ENCODE results near the gene RPL37. TPM values are rescaled to one million over a fixed set of nuclear protein-coding genes. Genes with fewer than 3 reads are reported as not detected.
A peak's percentile ranks its signal among the peaks of the same experiment; 100 is the strongest.

Gene RPL37
- total and polyA plus RNA-seq, 4 experiments from 2014 or later: 1,217 to 2,448 (median 2,380) TPM

GRCh38 chr5:40834391-40834848 is 602 bp downstream of the RPL37 start:
- Histone ChIP-seq H3K27me3 (ENCODE audit: insufficient read depth, low read length) (no peaks in the 10 kb centered on the region), H3K4me1 (ENCODE audit: insufficient read depth, low read length) (peaks cover 41% of the 10 kb centered on the region), H3K36me3 (ENCODE audit: insufficient read depth, low read length) (peaks cover 44% of the 10 kb centered on the region), H3K9me3 (ENCODE audit: control insufficient read depth in 1 of 2, low read length in 2 of 2) (no peaks in the 10 kb centered on the region), H3K4me3 (ENCODE audit: low read length in 2 of 2) (peak overlapping the region; percentile 71 to 99), H3K27ac (ENCODE audit: low read depth, low read length) (peak overlapping the region; percentile 92)
- peak; percentile 73 to 84 (median 82) for DNase-seq
- Mint-ChIP-seq H3K4me3 (peak overlapping the region; percentile 97 to 100 (median 98)), H3K36me3 (peaks cover 41 to 58% of the 10 kb centered on the region in 2 donors), H3K27me3 (no peaks in the 10 kb centered on the region), H3K4me1 (peaks cover 21 to 75% (median 49%) of the 10 kb centered on the region in 4 donors), H3K9me3 (peaks cover 0 to 3% (median 0%) of the 10 kb centered on the region in 8 donors), H3K27ac (peak overlapping the region; percentile 94 to 100 (median 99))
- ChIA-PET CTCF (ENCODE audit: partially characterized antibody) (interaction anchor here (1.2 to 1.5 kb wide), 2 partner anchors 26 to 79 kb away, joined by 3 read pairs; partner anchors contain the start of gene TTC33), POLR2A (ENCODE audit: partially characterized antibody) (interaction anchor here (0.6 to 3.7 kb wide), 10 partner anchors 9 to 1070 kb away, joined by 3 to 30 read pairs (median 4); partner anchors contain the start of genes PRKAA1, RIMOC1 and TTC33)
- intact Hi-C loops (cut with micrococcal nuclease): no loop called here

GRCh38 chr5:40833712-40834229 is 1.3 kb downstream of the RPL37 start:
- no peaks in the 10 kb centered on the region for H3K27me3 Mint-ChIP-seq
- H3K36me3 Mint-ChIP-seq: peaks cover 47 to 64% of the 10 kb centered on the region in 2 donors
- no peak for DNase-seq
- Histone ChIP-seq H3K27ac (ENCODE audit: low read depth, low read length) (peak overlapping the region; percentile 92), H3K36me3 (ENCODE audit: insufficient read depth, low read length) (peaks cover 50% of the 10 kb centered on the region), H3K4me3 (ENCODE audit: low read length in 2 of 2) (peak overlapping the region; percentile 71 to 99), H3K27me3 (ENCODE audit: insufficient read depth, low read length) (no peaks in the 10 kb centered on the region), H3K4me1 (ENCODE audit: insufficient read depth, low read length) (peaks cover 41% of the 10 kb centered on the region), H3K9me3 (ENCODE audit: control insufficient read depth in 1 of 2, low read length in 2 of 2) (no peaks in the 10 kb centered on the region)
- POLR2A ChIA-PET (ENCODE audit: partially characterized antibody): interaction anchor here (0.6 to 3.7 kb wide), 5 partner anchors 11 to 325 kb away, joined by 3 to 30 read pairs (median 3); partner anchors contain the start of genes PRKAA1 and TTC33
- peak overlapping the region; percentile 94 to 100 (median 99) for H3K27ac Mint-ChIP-seq
- peaks cover 24 to 81% (median 54%) of the 10 kb centered on the region in 4 donors for H3K4me1 Mint-ChIP-seq
- peak overlapping the region; percentile 97 to 100 (median 98) for H3K4me3 Mint-ChIP-seq
- intact Hi-C loops (cut with micrococcal nuclease): no loop called here
- CTCF ChIA-PET (ENCODE audit: partially characterized antibody): interaction anchor here (1.5 to 1.7 kb wide), 2 partner anchors 10 to 78 kb away, joined by 3 to 8 read pairs; partner anchors contain the start of gene TTC33
- peaks cover 0 to 3% (median 0%) of the 10 kb centered on the region in 8 donors for H3K9me3 Mint-ChIP-seq

GRCh38 chr5:40832345-40832744 is 2.7 kb downstream of the RPL37 start:
- Histone ChIP-seq H3K4me3 (ENCODE audit: low read length in 2 of 2) (no peak overlapping the region), H3K27me3 (ENCODE audit: insufficient read depth, low read length) (no peaks in the 10 kb centered on the region), H3K4me1 (ENCODE audit: insufficient read depth, low read length) (peaks cover 35% of the 10 kb centered on the region), H3K27ac (ENCODE audit: low read depth, low read length) (peak overlapping the region; percentile 92), H3K9me3 (ENCODE audit: control insufficient read depth in 1 of 2, low read length in 2 of 2) (no peaks in the 10 kb centered on the region), H3K36me3 (ENCODE audit: insufficient read depth, low read length) (peaks cover 64% of the 10 kb centered on the region)
- Mint-ChIP-seq H3K36me3 (peaks cover 61 to 79% of the 10 kb centered on the region in 2 donors), H3K27ac (peak overlapping the region; percentile 15 to 100 (median 96)), H3K4me1 (peaks cover 23 to 74% (median 52%) of the 10 kb centered on the region in 4 donors), H3K9me3 (peaks cover 0 to 3% (median 0%) of the 10 kb centered on the region in 8 donors), H3K4me3 (peak overlapping the region in 6 of 8 donors; percentile 3 to 100 (median 66)), H3K27me3 (no peaks in the 10 kb centered on the region)
- no peak for DNase-seq
- CTCF ChIA-PET (ENCODE audit: partially characterized antibody): interaction anchor here (0.9 to 1.7 kb wide), 4 partner anchors 9 to 33 kb away, joined by 3 to 8 read pairs (median 3); partner anchors contain the start of gene CARD6
- POLR2A ChIA-PET (ENCODE audit: partially characterized antibody): interaction anchor here (0.9 to 2.1 kb wide), 7 partner anchors 9 to 76 kb away, joined by 3 to 11 read pairs (median 3); partner anchors contain the start of genes CARD6 and TTC33
- intact Hi-C loops (cut with micrococcal nuclease): no loop called here

- peak overlapping the region in 1 of 8 donors; percentile 97 for H3K4me3 Mint-ChIP-seq
- peak overlapping the region; percentile 92 for H3K27ac ChIP-seq (ENCODE audit: low read depth, low read length)
- H3K4me1 ChIP-seq (ENCODE audit: insufficient read depth, low read length): peaks cover 34% of the 10 kb centered on the region
- H3K4me1 Mint-ChIP-seq: peaks cover 23 to 70% (median 50%) of the 10 kb centered on the region in 4 donors
- no peaks in the 10 kb centered on the region for H3K9me3 ChIP-seq (ENCODE audit: control insufficient read depth in 1 of 2, low read length in 2 of 2)
- ChIA-PET CTCF (ENCODE audit: partially characterized antibody) (interaction anchor here (0.9 to 1.7 kb wide), 4 partner anchors 8 to 33 kb away, joined by 3 to 8 read pairs (median 3); partner anchors contain the start of gene CARD6), POLR2A (ENCODE audit: partially characterized antibody) (interaction anchor here (1.0 to 2.1 kb wide), 4 partner anchors 10 to 76 kb away, joined by 3 to 5 read pairs (median 4); partner anchors contain the start of genes CARD6, PRKAA1 and TTC33)
- peaks cover 0 to 3% (median 0%) of the 10 kb centered on the region in 8 donors for H3K9me3 Mint-ChIP-seq
- intact Hi-C loops (cut with micrococcal nuclease): no loop called here
- H3K27ac Mint-ChIP-seq: peak overlapping the region; percentile 15 to 94 (median 76)
- no peak for DNase-seq
- H3K36me3 Mint-ChIP-seq: peaks cover 65 to 86% of the 10 kb centered on the region in 2 donors
- H3K27me3 Mint-ChIP-seq: no peaks in the 10 kb centered on the region
- H3K4me3 ChIP-seq (ENCODE audit: low read length in 2 of 2): no peak overlapping the region
- H3K27me3 ChIP-seq (ENCODE audit: insufficient read depth, low read length): no peaks in the 10 kb centered on the region
- H3K36me3 ChIP-seq (ENCODE audit: insufficient read depth, low read length): peaks cover 66% of the 10 kb centered on the region
Observed at GRCh38 chr5:40831346-40832210, 3.4 kb downstream of the RPL37 start.

GRCh38 chr5:40829748-40830533 is 5.1 kb downstream of the RPL37 start:
- H3K4me1 ChIP-seq (ENCODE audit: insufficient read depth, low read length): peaks cover 27% of the 10 kb centered on the region
- POLR2A ChIA-PET (ENCODE audit: partially characterized antibody): interaction anchor here (2.1 kb wide), 1 partner anchor 12 kb away, joined by 5 read pairs; the partner anchor contains the start of gene CARD6
- DNase-seq: no peak
- no peak overlapping the region for H3K4me3 ChIP-seq (ENCODE audit: low read length in 2 of 2)
- no peaks in the 10 kb centered on the region for H3K9me3 ChIP-seq (ENCODE audit: control insufficient read depth in 1 of 2, low read length in 2 of 2)
- no peaks in the 10 kb centered on the region for H3K27me3 Mint-ChIP-seq
- H3K27ac Mint-ChIP-seq: peak overlapping the region in 5 of 7 donors; percentile 16 to 94 (median 68)
- intact Hi-C loops (cut with micrococcal nuclease): no loop called here
- no peaks in the 10 kb centered on the region for H3K27me3 ChIP-seq (ENCODE audit: insufficient read depth, low read length)
- no peak overlapping the region for H3K4me3 Mint-ChIP-seq
- peaks cover 65 to 84% of the 10 kb centered on the region in 2 donors for H3K36me3 Mint-ChIP-seq
- peaks cover 66% of the 10 kb centered on the region for H3K36me3 ChIP-seq (ENCODE audit: insufficient read depth, low read length)
- CTCF ChIA-PET (ENCODE audit: partially characterized antibody): interaction anchor here (0.8 kb wide), 1 partner anchor 12 kb away, joined by 3 read pairs; no protein-coding TSS in a partner anchor
- peaks cover 0 to 3% (median 0%) of the 10 kb centered on the region in 8 donors for H3K9me3 Mint-ChIP-seq
- no peak overlapping the region for H3K27ac ChIP-seq (ENCODE audit: low read depth, low read length)
- H3K4me1 Mint-ChIP-seq: peaks cover 22 to 54% (median 39%) of the 10 kb centered on the region in 4 donors
